GM18502 (cell line): ENCODE measurements around the gene AP1AR.
"Not testable (repeated sequence)": the region's sequence is repeated elsewhere in the genome, so short reads cannot be mapped to it uniquely, and the experiment has no call there.

ENCODE experiments used
- ATAC-seq: cut with Tn5 transposase; IDR thresholded peaks from one replicate; pipeline ENCODE4 v1.9.1; 2021; ENCODE audit warnings: mild to moderate bottlenecking; ENCODE audit not compliant: unreplicated experiment, poor library complexity

The AP1AR gene

GRCh38 chr4:112231779-112232713 lies at the start of gene AP1AR:
Gene AP1AR, plus strand, starts transcription at chr4:112231787. Its CDS starts 305 bp downstream, at chr4:112232092.
- ATAC-seq, result peak; percentile 71

GRCh38 chr4:112182604-112183003 lies 49.0 kb upstream of the AP1AR start:
- ATAC-seq, result no peak

- no peak for ATAC-seq
Observed at GRCh38 chr4:112183252-112183651, 48.3 kb upstream of the AP1AR start.

GRCh38 chr4:112184438-112184837 lies 47.1 kb upstream of the AP1AR start:
- ATAC-seq, result peak; percentile 47

- ATAC-seq, result peak; percentile 55
Observed at GRCh38 chr4:112185334-112185733, 46.3 kb upstream of the AP1AR start.

- no peak for ATAC-seq
Observed at GRCh38 chr4:112185740-112186670, 45.6 kb upstream of the AP1AR start.

- no peak for ATAC-seq
Observed at GRCh38 chr4:112189754-112190153, 41.8 kb upstream of the AP1AR start.

- no peak for ATAC-seq
Observed at GRCh38 chr4:112190684-112191083, 40.9 kb upstream of the AP1AR start.

GRCh38 chr4:112196461-112196860 lies 35.1 kb upstream of the AP1AR start:
- no peak for ATAC-seq

GRCh38 chr4:112199041-112199440 lies 32.5 kb upstream of the AP1AR start:
- ATAC-seq, result no peak

GRCh38 chr4:112201915-112202505 lies 29.6 kb upstream of the AP1AR start:
- peak; percentile 45 for ATAC-seq

- no peak for ATAC-seq
Observed at GRCh38 chr4:112203593-112203992, 28.0 kb upstream of the AP1AR start.

- ATAC-seq, result peak; percentile 55
Observed at GRCh38 chr4:112206431-112206830, 25.2 kb upstream of the AP1AR start.

GRCh38 chr4:112208137-112209095 lies 23.2 kb upstream of the AP1AR start:
- ATAC-seq, result not testable (repeated sequence)

- ATAC-seq, result no peak
Observed at GRCh38 chr4:112210777-112211176, 20.8 kb upstream of the AP1AR start.

GRCh38 chr4:112213091-112213490 lies 18.5 kb upstream of the AP1AR start:
- ATAC-seq, result peak; percentile 81

- no peak for ATAC-seq
Observed at GRCh38 chr4:112213856-112214255, 17.7 kb upstream of the AP1AR start.

GRCh38 chr4:112214390-112215264 lies 17.0 kb upstream of the AP1AR start:
- peak; percentile 52 for ATAC-seq
